ENCODE measurements around the gene KCNAB2.

KCNAB2 gene

GRCh38 chr1:6070450-6070974 is 24.8 kb downstream of the KCNAB2 start:
- no peak overlapping the region for H3K4me3 ChIP-seq (ENCODE audit: low read depth, low read length)
- H3K79me2 ChIP-seq: no peaks in the 10 kb centered on the region
- no peaks in the 10 kb centered on the region for H3K27me3 ChIP-seq (ENCODE audit: control insufficient read depth, insufficient read depth, low read length)
- no peak overlapping the region for H2AFZ ChIP-seq
- H3K36me3 ChIP-seq (ENCODE audit: control insufficient read depth, insufficient read depth, low read length): no peaks in the 10 kb centered on the region
- H3K27ac ChIP-seq: no peak overlapping the region
- no peak for TF ChIP-seq CTCF (IDR thresholded peaks at IDR 0.05)
- no peak overlapping the region for H3K4me2 ChIP-seq (ENCODE audit: low read length)
- H3K9me3 ChIP-seq (ENCODE audit: control insufficient read depth, low read length): no peaks in the 10 kb centered on the region
- H3K9ac ChIP-seq: no peak overlapping the region
- H3K4me1 ChIP-seq: no peaks in the 10 kb centered on the region

GRCh38 chr1:6071219-6071618 is 25.5 kb downstream of the KCNAB2 start:
- Histone ChIP-seq H3K79me2 (no peaks in the 10 kb centered on the region), H3K27me3 (ENCODE audit: control insufficient read depth, insufficient read depth, low read length) (no peaks in the 10 kb centered on the region), H3K4me1 (no peaks in the 10 kb centered on the region), H3K9me3 (ENCODE audit: control insufficient read depth, low read length) (no peaks in the 10 kb centered on the region), H3K4me3 (ENCODE audit: low read depth, low read length) (no peak overlapping the region), H3K27ac (no peak overlapping the region), H2AFZ (no peak overlapping the region), H3K9ac (no peak overlapping the region), H3K4me2 (ENCODE audit: low read length) (no peak overlapping the region), H3K36me3 (ENCODE audit: control insufficient read depth, insufficient read depth, low read length) (no peaks in the 10 kb centered on the region)
- TF ChIP-seq CTCF (IDR thresholded peaks at IDR 0.05): no peak

- Histone ChIP-seq H3K9me3 (ENCODE audit: control insufficient read depth, low read length) (no peaks in the 10 kb centered on the region), H3K9ac (no peak overlapping the region), H3K36me3 (ENCODE audit: control insufficient read depth, insufficient read depth, low read length) (no peaks in the 10 kb centered on the region), H3K27me3 (ENCODE audit: control insufficient read depth, insufficient read depth, low read length) (no peaks in the 10 kb centered on the region), H3K4me2 (ENCODE audit: low read length) (no peak overlapping the region), H3K4me3 (ENCODE audit: low read depth, low read length) (no peak overlapping the region), H3K27ac (no peak overlapping the region), H2AFZ (no peak overlapping the region), H3K79me2 (no peaks in the 10 kb centered on the region), H3K4me1 (no peaks in the 10 kb centered on the region)
- TF ChIP-seq CTCF (IDR thresholded peaks at IDR 0.05): no peak
Measured at GRCh38 chr1:6072774-6073479, 27.2 kb downstream of the KCNAB2 start.

- Histone ChIP-seq H3K9ac (no peak overlapping the region), H3K27me3 (ENCODE audit: control insufficient read depth, insufficient read depth, low read length) (no peaks in the 10 kb centered on the region), H3K79me2 (no peaks in the 10 kb centered on the region), H3K36me3 (ENCODE audit: control insufficient read depth, insufficient read depth, low read length) (no peaks in the 10 kb centered on the region), H3K4me3 (ENCODE audit: low read depth, low read length) (no peak overlapping the region), H3K9me3 (ENCODE audit: control insufficient read depth, low read length) (no peaks in the 10 kb centered on the region), H2AFZ (no peak overlapping the region), H3K4me2 (ENCODE audit: low read length) (no peak overlapping the region), H3K4me1 (no peaks in the 10 kb centered on the region), H3K27ac (no peak overlapping the region)
- no peak for TF ChIP-seq CTCF (IDR thresholded peaks at IDR 0.05)
Measured at GRCh38 chr1:6073480-6074053, 27.9 kb downstream of the KCNAB2 start.

Measured in parathyroid adenoma (tissue), 2 donors.